Heart right ventricle (tissue), 16 donors: Measurements from ENCODE around the gene KRT78. TPM values are rescaled to one million over a fixed set of nuclear protein-coding genes. Genes with fewer than 3 reads are reported as not detected.

Experiments
- ATAC-seq, 8 donors: fragments of 200-7000 bp; cut with Tn5 transposase; one replicate each; pipeline ENCODE4 v1.9.1; 2020; ENCODE audit warnings: mild to moderate bottlenecking in 8 of 8, moderate library complexity in 8 of 8, moderate number of reproducible peaks in 1 of 8
- DNase-seq, 2 donors: peaks; one replicate each; pipeline ENCODE4 v3.0.0-alpha.2; 2020
- H3K27ac ChIP-seq, 10 donors: fragments of 200-600 bp; sonication (generic) in 2 of 10; one replicate each; pipeline versions ENCODE4 v1.5.0 to v1.8.0; 2020 to 2022; ENCODE audit warnings: mild to moderate bottlenecking in 3 of 10
- H3K27me3 ChIP-seq, 7 donors: fragments of 200-600 bp; one replicate each; pipeline ENCODE4 v1.8.0; 2021 to 2022; ENCODE audit warnings: mild to moderate bottlenecking in 2 of 7
- H3K36me3 ChIP-seq, 9 donors: fragments of 200-600 bp; sonication (generic) in 1 of 9; one replicate each; pipeline versions ENCODE4 v1.5.0 to v1.8.0; 2020 to 2022; ENCODE audit warnings: mild to moderate bottlenecking in 2 of 9
- H3K4me1 ChIP-seq, 9 donors: fragments of 200-600 bp; sonication (generic) in 1 of 9; one replicate each; pipeline versions ENCODE4 v1.5.0 to v1.8.0; 2020 to 2022; ENCODE audit warnings: mild to moderate bottlenecking in 4 of 9
- H3K4me3 ChIP-seq, 10 donors: fragments of 200-600 bp; sonication (generic) in 2 of 10; one replicate each; pipeline versions ENCODE4 v1.5.0 to v1.8.0; 2020 to 2022; ENCODE audit warnings: mild to moderate bottlenecking in 7 of 10, moderate library complexity in 2 of 10
- H3K9me3 ChIP-seq, 11 donors: fragments of 200-600 bp in 10 of 11; sonication (generic) in 2 of 11; one replicate each; pipeline versions ENCODE4 v1.5.0 to v1.8.0; 2013 to 2022; ENCODE audit warnings: mild to moderate bottlenecking in 2 of 11, control low read depth in 1 of 11, moderate library complexity in 1 of 11
- WGBS, 2 donors: extraction: QIAGEN DNeasy Blood & Tissue Kit; methylation state at CpG; one replicate each; pipeline ENCODE4 v1.1.7; 2013; ENCODE audit warnings: inconsistent platforms in 1 of 2; 5-methylcytosine and 5-hydroxymethylcytosine counted together
- intact Hi-C, 10 donors: fragments of 100-400 bp; cut with DNase I; formaldehyde crosslinking; loops; one replicate each; pipeline versions ENCODE4 v1.11.1 to v1.14.2; 2022
- polyA plus RNA-seq, 2 donors: library from polyadenylated mRNA; stranded (reverse); fragments of 200-250 nt; gene quantifications; one replicate each; pipeline ENCODE4 v1.2.3, GENCODE V29; 2013
- total RNA-seq, 10 donors: library from RNA; stranded (reverse); fragmentation: NEBNext Ultra II Directional in 3 of 10; extraction: Animal tissue kit (Norgen Biotek cat#: 25700) in 3 of 10; gene quantifications; one replicate each; pipeline versions ENCODE4 v1.2.1 to v1.2.4, GENCODE V29; 2021 to 2023
- TF ChIP-seq, protein P1 (sequence below), 9 donors: fragments of 200-600 bp; sonication (generic) in 2 of 9; IDR thresholded peaks; one replicate each; pipeline versions ENCODE4 v1.5.0 to v1.8.0; 2021 to 2022; ENCODE audit warnings: antibody characterized with exemption in 9 of 9, mild to moderate bottlenecking in 5 of 9, moderate library complexity in 1 of 9
- donor health status: Arrhythmogenic right ventricular cardiomyopathy.
- donor health status: ischemic (EF 13 %, LVEDD 7.1; RV severe dilation, severe dysfunction).
- donor health status: healthy with polysubstance abuse.
- donor health status: DM: no; HTN: yes; CAD: no.
- donor health status: DM: no; HTN: no; CAD: no.
- donor health status: ischemic (EF 25% LVEDD 6.9; RV normal size, moderate dysfunction).
- donor health status: ischemic (EF 25% LVEDD 5.7; RV mildly dilated, moderate dysfunction).
- donor health status: healthy.
- donor health status: DM: yes; HTN: yes; CAD: no.
- donor health status: Ischemic cardiomyopathy.
- donor health status: ischemic (EF 35%, LVEDD 5.7; RV mildly dilated, moderate dysfunction).
- donor health status: nonischemic (EF 11% LVEDD 7.7; RV severe dilation, severe dysfunction).
- donor health status: DM: yes; HTN: yes; CAD: no.
- donor health status: PGD.
- donor health status: ischemic (EF 29% LVEDD 5.4; RV normal size, mild dysfunction).
- donor health status: nonischemic (EF 23%, LVEDD 6.1; RV moderate dilation, normal function).

The KRT78 gene
- total and polyA plus RNA-seq, 12 donors: 0.07 TPM; not detected in 11

DNA sequence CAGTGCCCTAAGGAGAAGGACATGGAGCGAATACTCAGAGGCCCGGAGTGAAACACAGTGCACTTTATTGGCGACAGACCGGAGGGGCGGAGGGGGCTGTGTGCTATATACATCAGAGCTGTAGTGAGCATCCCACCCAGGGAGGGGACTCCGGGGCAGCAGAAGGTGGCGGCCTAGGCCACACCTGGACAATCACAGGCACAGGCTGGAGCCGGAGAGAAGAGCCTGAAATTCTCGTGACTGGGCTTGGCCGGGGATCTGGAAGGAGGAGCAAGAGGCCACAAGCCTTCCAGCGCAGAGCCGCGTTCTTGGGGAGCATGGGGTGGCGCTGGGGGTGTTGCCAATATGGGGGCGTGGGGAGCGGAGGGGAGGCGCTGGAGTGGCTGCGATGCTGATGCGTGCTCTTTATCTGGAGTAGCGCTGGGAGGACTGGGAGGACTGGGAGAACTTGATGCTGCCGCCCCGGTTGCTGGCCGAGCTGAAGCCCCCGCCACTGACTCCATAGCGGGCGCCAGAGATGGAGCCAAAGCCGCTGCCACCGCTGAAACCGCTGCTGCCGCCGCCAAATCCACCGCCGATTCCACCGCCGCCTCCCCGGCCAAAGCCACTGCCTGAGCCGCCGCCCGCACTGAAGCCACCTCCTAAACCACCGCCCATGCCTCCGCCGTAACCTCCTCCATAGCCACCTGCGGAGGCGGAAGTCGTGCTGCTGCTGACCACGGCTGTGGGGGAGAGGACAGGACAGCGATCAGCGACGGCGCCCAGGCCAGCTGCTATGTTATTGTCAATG lies 59.0 kb downstream of the KRT78 start:
- H3K27me3 ChIP-seq: peaks cover 0 to 73% (median 49%) of the 10 kb centered on the region in 7 donors
- no peaks in the 10 kb centered on the region for H3K9me3 ChIP-seq
- H3K4me1 ChIP-seq: peaks cover 0 to 6% (median 0%) of the 10 kb centered on the region in 9 donors
- peak in 2 of 8 donors; percentile 32 to 36 for ATAC-seq
- peak overlapping the region in 1 of 10 donors; percentile 7 for H3K4me3 ChIP-seq
- H3K36me3 ChIP-seq: no peaks in the 10 kb centered on the region
- 22 to 27% methylated on average over 50 of the region's 50 CpGs for WGBS, 2 donors
- TF ChIP-seq, protein P1, sequence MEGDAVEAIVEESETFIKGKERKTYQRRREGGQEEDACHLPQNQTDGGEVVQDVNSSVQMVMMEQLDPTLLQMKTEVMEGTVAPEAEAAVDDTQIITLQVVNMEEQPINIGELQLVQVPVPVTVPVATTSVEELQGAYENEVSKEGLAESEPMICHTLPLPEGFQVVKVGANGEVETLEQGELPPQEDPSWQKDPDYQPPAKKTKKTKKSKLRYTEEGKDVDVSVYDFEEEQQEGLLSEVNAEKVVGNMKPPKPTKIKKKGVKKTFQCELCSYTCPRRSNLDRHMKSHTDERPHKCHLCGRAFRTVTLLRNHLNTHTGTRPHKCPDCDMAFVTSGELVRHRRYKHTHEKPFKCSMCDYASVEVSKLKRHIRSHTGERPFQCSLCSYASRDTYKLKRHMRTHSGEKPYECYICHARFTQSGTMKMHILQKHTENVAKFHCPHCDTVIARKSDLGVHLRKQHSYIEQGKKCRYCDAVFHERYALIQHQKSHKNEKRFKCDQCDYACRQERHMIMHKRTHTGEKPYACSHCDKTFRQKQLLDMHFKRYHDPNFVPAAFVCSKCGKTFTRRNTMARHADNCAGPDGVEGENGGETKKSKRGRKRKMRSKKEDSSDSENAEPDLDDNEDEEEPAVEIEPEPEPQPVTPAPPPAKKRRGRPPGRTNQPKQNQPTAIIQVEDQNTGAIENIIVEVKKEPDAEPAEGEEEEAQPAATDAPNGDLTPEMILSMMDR (IDR thresholded peaks at IDR 0.05): no peak
- no peak overlapping the region for H3K27ac ChIP-seq
- DNase-seq: no peak
- intact Hi-C loops: no loop called here

DNA sequence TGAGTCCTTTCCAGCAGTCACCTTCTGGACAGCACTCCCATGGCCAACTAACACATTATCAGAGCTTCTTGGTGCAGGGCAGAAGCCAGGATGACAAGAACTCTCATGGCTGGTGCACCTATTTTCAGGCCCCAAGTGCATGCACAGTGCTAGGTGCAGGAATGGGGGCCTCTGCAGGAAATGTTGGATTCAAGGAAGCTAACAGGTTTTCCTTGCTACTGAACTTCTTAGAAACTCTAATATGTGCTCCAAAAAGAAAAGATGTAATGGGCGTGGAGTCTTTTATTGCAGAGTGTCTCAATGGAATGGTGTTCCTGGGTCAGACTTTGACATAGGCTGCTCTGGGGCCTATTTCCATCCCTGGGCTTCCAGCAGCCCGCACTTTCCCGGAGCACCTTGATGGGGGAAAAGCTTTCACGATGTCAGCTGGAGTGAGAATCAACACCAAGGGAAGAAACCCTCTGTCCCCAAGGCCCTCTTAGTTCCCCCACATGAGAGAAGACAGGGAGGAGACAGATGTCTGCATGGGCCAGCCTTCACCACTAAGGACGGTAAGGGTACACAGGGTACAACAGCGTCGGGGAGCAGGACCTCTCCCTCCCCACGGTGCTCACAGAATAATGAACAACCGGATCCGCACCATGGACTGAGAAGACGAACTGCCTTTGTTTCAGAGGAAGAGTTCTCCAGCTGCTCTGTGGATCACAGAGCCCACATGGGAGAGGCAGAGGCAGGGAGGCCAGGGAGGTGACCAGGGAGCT lies 59.7 kb downstream of the KRT78 start:
- intact Hi-C loops: no loop called here
- TF ChIP-seq, protein P1 (IDR thresholded peaks at IDR 0.05): no peak
- peaks cover 0 to 65% (median 50%) of the 10 kb centered on the region in 7 donors for H3K27me3 ChIP-seq
- H3K4me3 ChIP-seq: no peak overlapping the region
- H3K36me3 ChIP-seq: no peaks in the 10 kb centered on the region
- H3K27ac ChIP-seq: no peak overlapping the region
- DNase-seq: no peak
- H3K4me1 ChIP-seq: peaks cover 0 to 6% (median 0%) of the 10 kb centered on the region in 9 donors
- ATAC-seq: no peak
- WGBS, 2 donors: 92 to 95% methylated on average over 11 of the region's 11 CpGs
- H3K9me3 ChIP-seq: no peaks in the 10 kb centered on the region

DNA sequence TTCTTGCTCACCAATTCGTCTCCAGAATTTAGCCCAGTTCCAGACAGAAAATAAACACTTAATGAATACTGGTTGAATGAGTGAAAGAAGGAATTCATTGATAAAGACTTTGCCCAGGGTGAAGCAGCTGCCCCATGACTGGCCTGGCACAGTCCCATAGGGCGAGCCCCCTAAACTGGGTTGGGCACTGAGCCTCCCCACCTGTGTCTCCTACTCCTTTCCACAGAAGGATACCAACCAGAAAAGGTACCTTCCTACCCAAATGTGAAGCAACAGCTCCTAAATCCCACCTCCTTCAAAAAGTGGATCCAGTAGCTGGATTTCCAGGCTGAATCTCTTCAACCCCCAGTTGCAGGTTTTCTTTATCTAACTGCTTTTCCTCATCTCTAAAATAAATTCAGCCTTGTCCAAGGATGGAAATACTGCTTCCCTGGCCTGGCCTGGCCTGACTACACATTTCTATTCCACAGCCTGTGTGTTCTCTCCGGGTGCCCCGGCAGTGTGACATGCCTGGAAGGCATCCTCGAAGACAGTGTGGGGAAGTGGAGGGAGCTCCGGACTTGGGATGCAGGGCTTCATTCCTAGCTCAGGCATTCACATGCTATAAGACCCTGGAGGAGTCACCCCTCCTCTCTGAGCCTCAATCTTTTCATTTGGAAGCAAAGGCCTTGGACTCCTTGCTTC lies 60.5 kb downstream of the KRT78 start:
- TF ChIP-seq, protein P1 (IDR thresholded peaks at IDR 0.05): no peak
- H3K36me3 ChIP-seq: no peaks in the 10 kb centered on the region
- no peaks in the 10 kb centered on the region for H3K9me3 ChIP-seq
- H3K4me1 ChIP-seq: peaks cover 0 to 6% (median 0%) of the 10 kb centered on the region in 9 donors
- no peak overlapping the region for H3K27ac ChIP-seq
- WGBS, 2 donors: 60 to 75% methylated on average over 6 of the region's 6 CpGs
- intact Hi-C loops: no loop called here
- DNase-seq (no peak), ATAC-seq (no peak)
- H3K27me3 ChIP-seq: peaks cover 0 to 65% (median 52%) of the 10 kb centered on the region in 7 donors
- no peak overlapping the region for H3K4me3 ChIP-seq

Other genes with a start within 250 kb of the KRT78 start
- under 1 TPM in 1 of 10 donors, not detected in 9; 0.15 TPM for gene KRT72, start 247.5 kb downstream of the KRT78 start, total RNA-seq
- not detected for gene KRT72, start 247.5 kb downstream of the KRT78 start, polyA plus RNA-seq
- not detected for gene KRT73, start 230.4 kb downstream of the KRT78 start, total RNA-seq
- not detected for gene KRT73, start 230.4 kb downstream of the KRT78 start, polyA plus RNA-seq
- not detected for gene KRT2, start 196.8 kb downstream of the KRT78 start, total RNA-seq
- not detected for gene KRT2, start 196.8 kb downstream of the KRT78 start, polyA plus RNA-seq
- not detected for gene KRT1, start 168.6 kb downstream of the KRT78 start, total RNA-seq
- not detected for gene KRT1, start 168.6 kb downstream of the KRT78 start, polyA plus RNA-seq
- gene KRT77, start 145.5 kb downstream of the KRT78 start, total RNA-seq: under 1 TPM in 1 of 10 donors, not detected in 9; 0.08 TPM
- not detected for gene KRT77, start 145.5 kb downstream of the KRT78 start, polyA plus RNA-seq
- gene KRT76, start 71.6 kb downstream of the KRT78 start, total RNA-seq: not detected
- gene KRT76, start 71.6 kb downstream of the KRT78 start, polyA plus RNA-seq: not detected
- not detected for gene KRT3, start 52.9 kb downstream of the KRT78 start, total RNA-seq
- gene KRT3, start 52.9 kb downstream of the KRT78 start, polyA plus RNA-seq: not detected
- gene KRT4, start 34.9 kb downstream of the KRT78 start, total RNA-seq: not detected
- 1 to 10 TPM in 1 of 2 donors, not detected in 1; 2.5 TPM for gene KRT4, start 34.9 kb downstream of the KRT78 start, polyA plus RNA-seq
- not detected for gene KRT79, start 14.7 kb downstream of the KRT78 start, total RNA-seq
- under 1 TPM in 1 of 2 donors, not detected in 1; 0.30 TPM for gene KRT79, start 14.7 kb downstream of the KRT78 start, polyA plus RNA-seq
- gene KRT8, start 56.1 kb upstream of the KRT78 start, total RNA-seq: 100 to 1,000 TPM in 6 of 10 donors, 10 to 100 TPM in 4; 52.1 to 150 (median 109) TPM
- 100 to 1,000 TPM; 153 to 161 TPM for gene KRT8, start 56.1 kb upstream of the KRT78 start, polyA plus RNA-seq
- gene KRT18, start 100.1 kb upstream of the KRT78 start, total RNA-seq: 10 to 100 TPM in 1 of 10 donors, 1 to 10 TPM in 9; 2.8 to 20.9 (median 6.4) TPM
- 10 to 100 TPM in 1 of 2 donors, 1 to 10 TPM in 1; 7.8 to 13.1 TPM for gene KRT18, start 100.1 kb upstream of the KRT78 start, polyA plus RNA-seq
- gene EIF4B, start 157.5 kb upstream of the KRT78 start, total RNA-seq: 100 to 1,000 TPM; 364 to 477 (median 431) TPM
- 10 to 100 TPM; 53.2 to 63.5 TPM for gene EIF4B, start 157.5 kb upstream of the KRT78 start, polyA plus RNA-seq
- gene TNS2, start 201.1 kb upstream of the KRT78 start, total RNA-seq: 100 to 1,000 TPM in 3 of 10 donors, 10 to 100 TPM in 7; 60.6 to 139 (median 77.1) TPM
- 100 to 1,000 TPM in 1 of 2 donors, 10 to 100 TPM in 1; 68.1 to 364 TPM for gene TNS2, start 201.1 kb upstream of the KRT78 start, polyA plus RNA-seq
- 10 to 100 TPM; 40.9 to 63.0 (median 47.4) TPM for gene SPRYD3, start 230.4 kb upstream of the KRT78 start, total RNA-seq
- gene SPRYD3, start 230.4 kb upstream of the KRT78 start, polyA plus RNA-seq: 10 to 100 TPM; 20.5 to 63.9 TPM
- gene IGFBP6, start 248.7 kb upstream of the KRT78 start, total RNA-seq: 10 to 100 TPM; 27.0 to 75.6 (median 37.7) TPM
- 100 to 1,000 TPM in 1 of 2 donors, 10 to 100 TPM in 1; 61.5 to 182 TPM for gene IGFBP6, start 248.7 kb upstream of the KRT78 start, polyA plus RNA-seq